Measurements from ENCODE around the gene ATP7B.

ATP7B gene

DNA sequence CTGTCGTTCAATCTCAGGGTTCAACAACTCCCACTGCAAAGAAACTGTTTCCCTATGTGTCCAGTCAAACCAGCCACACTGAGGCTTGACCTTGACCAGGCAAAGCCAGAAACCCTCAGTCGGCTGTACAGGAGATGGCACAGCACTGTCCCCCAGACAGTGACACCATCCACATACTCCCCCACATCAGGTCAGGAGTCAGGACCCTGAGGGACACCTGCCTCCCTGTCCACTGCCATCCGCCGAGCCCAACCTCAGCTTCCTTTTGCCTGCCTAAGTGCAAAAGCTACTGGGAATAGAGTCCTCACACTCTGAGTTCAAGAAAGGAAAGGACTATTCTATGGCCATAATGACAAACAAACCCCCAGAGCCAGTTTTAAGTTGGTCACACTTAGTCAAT lies 66.8 kb downstream of the ATP7B start:
- no peaks in the 10 kb centered on the region for H3K36me3 ChIP-seq (replicated peaks; ENCODE audit: insufficient read depth, low read length)
- H4K20me1 ChIP-seq (ENCODE audit: insufficient read depth, low read length) = no peaks in the 10 kb centered on the region
- H3K27me3 ChIP-seq (replicated peaks; ENCODE audit: insufficient read depth, low read length) = no peaks in the 10 kb centered on the region
- no peaks in the 10 kb centered on the region for H3K9me3 ChIP-seq (replicated peaks; ENCODE audit: insufficient read depth, low read length)
- no peak overlapping the region for H3K4me3 ChIP-seq (ENCODE audit: low read length)
- DNase-seq = no peak
- H2AFZ ChIP-seq (ENCODE audit: low read length) = no peak overlapping the region
- H3K9ac ChIP-seq (ENCODE audit: low read length) = no peak overlapping the region
- H3K4me2 ChIP-seq (ENCODE audit: low read depth, low read length) = no peak overlapping the region
- no peaks in the 10 kb centered on the region for H3F3A ChIP-seq (ENCODE audit: insufficient read depth, low read length)
- TF ChIP-seq EZH2 (optimal IDR thresholded peaks at IDR 0.05; ENCODE audit: low read depth, low read length) (no peak), EZH2phosphoT487 (IDR thresholded peaks at IDR 0.05; ENCODE audit: low read length) (no peak)
- TF ChIP-seq, protein P1, sequence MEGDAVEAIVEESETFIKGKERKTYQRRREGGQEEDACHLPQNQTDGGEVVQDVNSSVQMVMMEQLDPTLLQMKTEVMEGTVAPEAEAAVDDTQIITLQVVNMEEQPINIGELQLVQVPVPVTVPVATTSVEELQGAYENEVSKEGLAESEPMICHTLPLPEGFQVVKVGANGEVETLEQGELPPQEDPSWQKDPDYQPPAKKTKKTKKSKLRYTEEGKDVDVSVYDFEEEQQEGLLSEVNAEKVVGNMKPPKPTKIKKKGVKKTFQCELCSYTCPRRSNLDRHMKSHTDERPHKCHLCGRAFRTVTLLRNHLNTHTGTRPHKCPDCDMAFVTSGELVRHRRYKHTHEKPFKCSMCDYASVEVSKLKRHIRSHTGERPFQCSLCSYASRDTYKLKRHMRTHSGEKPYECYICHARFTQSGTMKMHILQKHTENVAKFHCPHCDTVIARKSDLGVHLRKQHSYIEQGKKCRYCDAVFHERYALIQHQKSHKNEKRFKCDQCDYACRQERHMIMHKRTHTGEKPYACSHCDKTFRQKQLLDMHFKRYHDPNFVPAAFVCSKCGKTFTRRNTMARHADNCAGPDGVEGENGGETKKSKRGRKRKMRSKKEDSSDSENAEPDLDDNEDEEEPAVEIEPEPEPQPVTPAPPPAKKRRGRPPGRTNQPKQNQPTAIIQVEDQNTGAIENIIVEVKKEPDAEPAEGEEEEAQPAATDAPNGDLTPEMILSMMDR (IDR thresholded peaks at IDR 0.05; ENCODE audit: low read length) = no peak
- no peak overlapping the region for H3K27ac ChIP-seq (ENCODE audit: low read length)
- 0 out of 2 replicates have a peak, but pooled peaks cover 7% of the 10 kb centered on the region for H3K4me1 ChIP-seq (ENCODE audit: low read length)
- no peaks in the 10 kb centered on the region for H3K9me2 ChIP-seq (replicated peaks; ENCODE audit: insufficient read depth, low read length)
- H3K79me2 ChIP-seq (ENCODE audit: low read length) = no peaks in the 10 kb centered on the region

DNA sequence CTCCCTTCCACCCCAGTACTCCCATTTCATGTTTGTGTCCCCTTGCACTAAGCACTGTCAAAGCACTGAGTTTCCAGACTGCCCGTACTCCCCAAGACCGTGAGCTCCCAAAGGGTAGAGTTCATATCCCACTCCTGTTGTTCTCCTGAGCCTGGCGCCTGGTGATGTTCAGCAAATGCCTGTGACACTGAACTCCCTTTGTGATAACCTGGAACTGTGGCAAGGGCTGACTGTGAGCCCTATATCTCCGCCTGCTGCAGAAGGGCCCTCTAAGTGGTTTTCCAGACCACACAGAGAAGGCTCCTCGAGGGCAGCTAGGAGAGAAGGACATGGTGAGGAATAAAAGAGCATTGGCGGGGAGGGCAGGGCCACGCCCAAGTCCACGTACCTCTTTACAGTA lies 67.5 kb downstream of the ATP7B start:
- Histone ChIP-seq H3K9me3 (replicated peaks; ENCODE audit: insufficient read depth, low read length) (no peaks in the 10 kb centered on the region), H3K27ac (ENCODE audit: low read length) (no peak overlapping the region), H3K9me2 (replicated peaks; ENCODE audit: insufficient read depth, low read length) (no peaks in the 10 kb centered on the region), H3K4me3 (ENCODE audit: low read length) (no peak overlapping the region), H3F3A (ENCODE audit: insufficient read depth, low read length) (no peaks in the 10 kb centered on the region), H3K36me3 (replicated peaks; ENCODE audit: insufficient read depth, low read length) (no peaks in the 10 kb centered on the region), H3K79me2 (ENCODE audit: low read length) (no peaks in the 10 kb centered on the region), H3K4me1 (ENCODE audit: low read length) (0 out of 2 replicates have a peak, but pooled peaks cover 7% of the 10 kb centered on the region), H4K20me1 (ENCODE audit: insufficient read depth, low read length) (no peaks in the 10 kb centered on the region), H2AFZ (ENCODE audit: low read length) (no peak overlapping the region), H3K4me2 (ENCODE audit: low read depth, low read length) (no peak overlapping the region), H3K27me3 (replicated peaks; ENCODE audit: insufficient read depth, low read length) (no peaks in the 10 kb centered on the region), H3K9ac (ENCODE audit: low read length) (no peak overlapping the region)
- TF ChIP-seq EZH2 (optimal IDR thresholded peaks at IDR 0.05; ENCODE audit: low read depth, low read length) = no peak
- TF ChIP-seq EZH2phosphoT487 (IDR thresholded peaks at IDR 0.05; ENCODE audit: low read length) = no peak
- TF ChIP-seq, protein P1 (IDR thresholded peaks at IDR 0.05; ENCODE audit: low read length) = no peak
- DNase-seq = no peak

DNA sequence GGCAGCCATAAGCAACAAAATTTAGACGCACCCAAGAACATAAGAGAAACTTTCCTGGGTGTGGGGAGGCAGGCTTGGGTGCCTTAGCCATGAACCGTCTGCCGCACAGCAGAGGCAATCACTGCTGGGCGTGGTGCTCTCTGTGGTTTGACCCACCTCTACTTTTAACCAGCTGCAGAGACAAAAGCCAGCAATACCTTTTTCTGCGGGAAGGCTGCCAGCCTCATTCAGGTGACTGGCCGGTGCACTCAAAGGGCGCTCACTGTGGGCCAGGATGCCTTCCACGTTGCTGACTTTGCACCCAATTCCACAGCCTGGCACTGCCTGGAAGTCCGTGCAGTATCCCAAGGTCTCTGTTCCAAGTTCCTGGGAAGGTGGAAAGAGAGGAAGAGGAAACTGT lies 69.1 kb downstream of the ATP7B start:
- H3F3A ChIP-seq (ENCODE audit: insufficient read depth, low read length) = no peaks in the 10 kb centered on the region
- H3K9me3 ChIP-seq (replicated peaks; ENCODE audit: insufficient read depth, low read length) = no peaks in the 10 kb centered on the region
- H3K4me2 ChIP-seq (ENCODE audit: low read depth, low read length) = peak overlapping the region; percentile 48; the same call in 1 of the 2 replicates
- H3K27ac ChIP-seq (ENCODE audit: low read length) = no peak overlapping the region
- no peak overlapping the region for H2AFZ ChIP-seq (ENCODE audit: low read length)
- DNase-seq = peak; percentile 49
- no peak for TF ChIP-seq EZH2 (optimal IDR thresholded peaks at IDR 0.05; ENCODE audit: low read depth, low read length)
- TF ChIP-seq, protein P1 (IDR thresholded peaks at IDR 0.05; ENCODE audit: low read length) = no peak
- no peak for TF ChIP-seq EZH2phosphoT487 (IDR thresholded peaks at IDR 0.05; ENCODE audit: low read length)
- no peak overlapping the region for H3K9ac ChIP-seq (ENCODE audit: low read length)
- no peaks in the 10 kb centered on the region for H3K79me2 ChIP-seq (ENCODE audit: low read length)
- H4K20me1 ChIP-seq (ENCODE audit: insufficient read depth, low read length) = no peaks in the 10 kb centered on the region
- H3K4me3 ChIP-seq (ENCODE audit: low read length) = peak overlapping the region; percentile 20
- H3K27me3 ChIP-seq (replicated peaks; ENCODE audit: insufficient read depth, low read length) = no peaks in the 10 kb centered on the region
- H3K9me2 ChIP-seq (replicated peaks; ENCODE audit: insufficient read depth, low read length) = no peaks in the 10 kb centered on the region
- H3K4me1 ChIP-seq (ENCODE audit: low read length) = 0 out of 2 replicates have a peak, but pooled peaks cover 7% of the 10 kb centered on the region
- no peaks in the 10 kb centered on the region for H3K36me3 ChIP-seq (replicated peaks; ENCODE audit: insufficient read depth, low read length)
